ENCODE results near the gene C11orf21.

DNA sequence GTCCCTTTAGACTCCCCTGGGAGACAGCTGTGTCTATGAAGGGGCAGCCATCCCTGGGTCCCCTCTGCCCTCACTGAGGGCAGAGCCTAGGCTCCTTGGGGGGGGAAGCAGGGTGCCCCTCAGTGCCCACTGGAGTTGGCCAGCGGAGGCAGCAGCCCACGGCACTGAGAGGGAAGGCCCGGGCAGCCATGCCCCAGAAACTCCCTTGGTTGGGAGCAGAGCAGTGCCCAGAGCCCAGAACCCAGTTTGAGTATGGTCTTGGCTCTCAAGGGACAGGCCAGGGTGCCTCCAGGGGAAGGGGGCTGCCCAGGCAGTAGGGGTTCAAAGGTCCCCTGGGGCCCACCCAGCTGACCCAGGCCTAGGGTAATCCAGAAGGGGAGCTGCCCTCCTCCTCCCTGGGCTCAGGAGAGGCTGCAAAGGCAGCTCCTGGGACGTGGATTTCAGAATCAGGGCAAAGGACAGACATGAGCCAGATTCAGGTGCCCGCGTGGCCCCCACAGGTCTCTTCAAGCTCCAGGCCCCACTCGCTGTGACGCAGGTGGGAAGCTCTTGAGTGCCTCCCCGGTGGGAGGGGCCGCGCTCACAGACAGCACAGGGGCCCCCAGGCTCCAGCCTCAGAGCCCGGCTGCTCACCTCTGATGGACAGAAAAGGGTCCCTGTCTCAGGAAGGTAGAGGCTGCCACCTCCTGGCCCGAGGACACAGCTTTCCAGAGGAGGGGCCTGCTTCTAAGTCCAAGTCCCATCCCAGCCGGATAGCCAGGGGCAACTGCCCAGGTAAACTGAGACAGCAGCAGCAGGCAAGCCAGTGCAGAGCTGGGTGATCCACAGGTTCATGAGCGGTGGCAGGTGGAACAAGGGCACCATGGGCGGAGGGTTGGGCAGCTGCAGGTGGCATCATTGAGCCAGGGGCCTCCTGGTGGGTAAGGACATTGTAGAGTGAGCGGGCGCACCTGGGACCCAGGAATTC lies 2.6 kb downstream of the C11orf21 start:
- TF ChIP-seq, protein P1, sequence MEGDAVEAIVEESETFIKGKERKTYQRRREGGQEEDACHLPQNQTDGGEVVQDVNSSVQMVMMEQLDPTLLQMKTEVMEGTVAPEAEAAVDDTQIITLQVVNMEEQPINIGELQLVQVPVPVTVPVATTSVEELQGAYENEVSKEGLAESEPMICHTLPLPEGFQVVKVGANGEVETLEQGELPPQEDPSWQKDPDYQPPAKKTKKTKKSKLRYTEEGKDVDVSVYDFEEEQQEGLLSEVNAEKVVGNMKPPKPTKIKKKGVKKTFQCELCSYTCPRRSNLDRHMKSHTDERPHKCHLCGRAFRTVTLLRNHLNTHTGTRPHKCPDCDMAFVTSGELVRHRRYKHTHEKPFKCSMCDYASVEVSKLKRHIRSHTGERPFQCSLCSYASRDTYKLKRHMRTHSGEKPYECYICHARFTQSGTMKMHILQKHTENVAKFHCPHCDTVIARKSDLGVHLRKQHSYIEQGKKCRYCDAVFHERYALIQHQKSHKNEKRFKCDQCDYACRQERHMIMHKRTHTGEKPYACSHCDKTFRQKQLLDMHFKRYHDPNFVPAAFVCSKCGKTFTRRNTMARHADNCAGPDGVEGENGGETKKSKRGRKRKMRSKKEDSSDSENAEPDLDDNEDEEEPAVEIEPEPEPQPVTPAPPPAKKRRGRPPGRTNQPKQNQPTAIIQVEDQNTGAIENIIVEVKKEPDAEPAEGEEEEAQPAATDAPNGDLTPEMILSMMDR (IDR thresholded peaks at IDR 0.05; ENCODE audit: poor library complexity) = peak; percentile 55
- no peak for TF ChIP-seq EZH2 (IDR thresholded peaks at IDR 0.05; ENCODE audit: borderline replicate concordance)

Measured in hepatocyte (in vitro differentiated cells).